GM06990 (cell line): ENCODE results near the gene INPP5A.

Experiments
- DNase-seq: peaks from one replicate; pipeline ENCODE4 v3.0.0-alpha.2; 2011; ENCODE audit not compliant: insufficient read length; ENCODE audit errors: extremely low read depth
- H3K27me3 ChIP-seq: replicated peaks from 2 replicates; pipeline ENCODE4 v1.6.0; 2011; ENCODE audit warnings: low read length; ENCODE audit not compliant: control insufficient read depth, insufficient read depth
- H3K36me3 ChIP-seq: 2 replicates; pipeline ENCODE4 v1.5.1; 2011; ENCODE audit warnings: low read length; ENCODE audit not compliant: control insufficient read depth, insufficient read depth
- H3K4me3 ChIP-seq: replicated peaks from 2 replicates; pipeline ENCODE4 v1.5.1; 2011; ENCODE audit warnings: low read depth, mild to moderate bottlenecking, control low read depth, low read length
- CTCF ChIP-seq: IDR thresholded peaks from 2 replicates; pipeline ENCODE4 v1.5.1; 2011; ENCODE audit warnings: low read length, control low read depth, mild to moderate bottlenecking, inconsistent platforms; ENCODE audit not compliant: insufficient read depth, poor library complexity, severe bottlenecking

Gene INPP5A

GRCh38 chr10:132637477-132638129, 100.0 kb downstream of the INPP5A start:
- Histone ChIP-seq H3K36me3 (no peaks in the 10 kb centered on the region), H3K4me3 (peak overlapping the region; percentile 38; the same call in 1 of the 2 replicates), H3K27me3 (no peaks in the 10 kb centered on the region)
- no peak for DNase-seq
- TF ChIP-seq CTCF: peak; percentile 67

GRCh38 chr10:132638130-132638515, 100.5 kb downstream of the INPP5A start:
- no peak for TF ChIP-seq CTCF
- H3K36me3 ChIP-seq: no peaks in the 10 kb centered on the region
- DNase-seq: no peak

GRCh38 chr10:132639470-132639869, 101.9 kb downstream of the INPP5A start:
- TF ChIP-seq CTCF: no peak
- DNase-seq: no peak
- Histone ChIP-seq H3K4me3 (no peak overlapping the region), H3K27me3 (no peaks in the 10 kb centered on the region), H3K36me3 (no peaks in the 10 kb centered on the region)

More at GRCh38 chr10:132638130-132638515, 100.5 kb downstream of the INPP5A start:
- H3K27me3 ChIP-seq: no peaks in the 10 kb centered on the region
- no peak overlapping the region for H3K4me3 ChIP-seq

- Histone ChIP-seq H3K4me3 (no peak overlapping the region), H3K27me3 (no peaks in the 10 kb centered on the region), H3K36me3 (no peaks in the 10 kb centered on the region)
- TF ChIP-seq CTCF: no peak
- DNase-seq: no peak
Measured at GRCh38 chr10:132640326-132641125, 102.9 kb downstream of the INPP5A start.

- H3K36me3 ChIP-seq: no peaks in the 10 kb centered on the region
Measured at GRCh38 chr10:132641401-132641800, 103.8 kb downstream of the INPP5A start.

More at GRCh38 chr10:132641401-132641800, 103.8 kb downstream of the INPP5A start:
- H3K27me3 ChIP-seq: no peaks in the 10 kb centered on the region
- TF ChIP-seq CTCF: no peak
- DNase-seq: no peak
- no peak overlapping the region for H3K4me3 ChIP-seq
